SK-N-SH treated with all-trans-retinoic acid at 6 μM for 48 hours (cell line): ENCODE results near the gene STARD5.

Source experiments
- ATAC-seq: fragments of 200-7000 bp; cut with Tn5 transposase; 3 replicates; pipeline ENCODE4 v1.9.1; 2020; ENCODE audit warnings: mild to moderate bottlenecking, moderate library complexity
- ARNTL ChIP-seq: fragments of 450-650 bp; formaldehyde crosslinking; IDR thresholded peaks from 2 replicates; pipeline ENCODE4 v1.5.0; 2020; ENCODE audit warnings: low read depth, mild to moderate bottlenecking, moderate library complexity, borderline replicate concordance
- BACH2 ChIP-seq: fragments of 250-450 bp; sonication (Bioruptor Pico); IDR thresholded peaks from 2 replicates; pipeline ENCODE4 v1.9.0; 2021; ENCODE audit warnings: mild to moderate bottlenecking, borderline replicate concordance
- CSRNP3 ChIP-seq: fragments of 250-450 bp; sonication (Bioruptor Pico); IDR thresholded peaks from 2 replicates; pipeline ENCODE4 v1.5.1; 2021; ENCODE audit warnings: mild to moderate bottlenecking, moderate library complexity
- ISL1 ChIP-seq: fragments of 250-450 bp; sonication (Bioruptor Pico); IDR thresholded peaks from 2 replicates; pipeline ENCODE4 v2.1.2; 2022; ENCODE audit warnings: mild to moderate bottlenecking, moderate library complexity
- PATZ1 ChIP-seq: fragments of 250-450 bp; sonication (Bioruptor Pico); IDR thresholded peaks from 2 replicates; pipeline ENCODE4 v1.8.0; 2020; ENCODE audit warnings: mild to moderate bottlenecking, moderate library complexity, borderline replicate concordance
- PPARA ChIP-seq: fragments of 250-450 bp; sonication (Bioruptor Pico); IDR thresholded peaks from 2 replicates; pipeline ENCODE4 v1.5.0; 2020; ENCODE audit warnings: mild to moderate bottlenecking, borderline replicate concordance
- RARB ChIP-seq: fragments of 250-450 bp; sonication (Bioruptor Pico); IDR thresholded peaks from 2 replicates; pipeline ENCODE4 v1.8.0; 2021; ENCODE audit warnings: mild to moderate bottlenecking, moderate library complexity
- SNAI2 ChIP-seq: fragments of 250-450 bp; sonication (Bioruptor Pico); IDR thresholded peaks from 2 replicates; pipeline ENCODE4 v1.5.0; 2020; ENCODE audit warnings: mild to moderate bottlenecking, moderate library complexity
- TCF4 ChIP-seq: fragments of 250-450 bp; sonication (Bioruptor Pico); IDR thresholded peaks from 2 replicates; pipeline ENCODE4 v1.8.0; 2021; ENCODE audit warnings: mild to moderate bottlenecking, moderate library complexity, borderline replicate concordance
- TOX ChIP-seq: fragments of 250-450 bp; sonication (Bioruptor Pico); IDR thresholded peaks from 2 replicates; pipeline ENCODE4 v1.8.0; 2021; ENCODE audit warnings: mild to moderate bottlenecking, moderate library complexity, borderline replicate concordance
- ZC3H10 ChIP-seq: fragments of 250-450 bp; sonication (Bioruptor Pico); IDR thresholded peaks from 2 replicates; pipeline ENCODE4 v1.5.1; 2021; ENCODE audit warnings: mild to moderate bottlenecking, moderate library complexity
- ZFP3 ChIP-seq: fragments of 250-450 bp; sonication (Bioruptor Pico); IDR thresholded peaks from 2 replicates; pipeline ENCODE4 v1.5.0; 2020; ENCODE audit warnings: mild to moderate bottlenecking, moderate library complexity
- ZFP30 ChIP-seq: fragments of 450-650 bp; formaldehyde crosslinking; IDR thresholded peaks from 2 replicates; pipeline ENCODE4 v1.5.0; 2022; ENCODE audit warnings: mild to moderate bottlenecking, moderate library complexity
- ZNF565 ChIP-seq: fragments of 450-650 bp; formaldehyde crosslinking; conservative IDR thresholded peaks from 2 replicates; pipeline ENCODE4 v1.5.0; 2020; ENCODE audit warnings: low read depth, mild to moderate bottlenecking, moderate library complexity
- ZNF70 ChIP-seq: fragments of 450-650 bp; formaldehyde crosslinking; IDR thresholded peaks from 2 replicates; pipeline ENCODE4 v1.5.0; 2020; ENCODE audit warnings: mild to moderate bottlenecking, moderate library complexity
- TF ChIP-seq, protein P1 (sequence below): fragments of 250-450 bp; sonication (Bioruptor Pico); IDR thresholded peaks from 2 replicates; pipeline ENCODE4 v1.5.0; 2020; ENCODE audit warnings: mild to moderate bottlenecking, moderate library complexity
- TF ChIP-seq, protein P2 (sequence below): fragments of 250-450 bp; sonication (Bioruptor Pico); IDR thresholded peaks from 2 replicates; pipeline ENCODE4 v1.5.1; 2020; ENCODE audit warnings: low read depth, mild to moderate bottlenecking, moderate library complexity
- TF ChIP-seq, protein P3 (sequence below): fragments of 250-450 bp; sonication (Bioruptor Pico); IDR thresholded peaks from 2 replicates; pipeline ENCODE4 v1.8.0; 2021; ENCODE audit warnings: low read depth, mild to moderate bottlenecking, moderate library complexity, borderline replicate concordance

The STARD5 gene

DNA sequence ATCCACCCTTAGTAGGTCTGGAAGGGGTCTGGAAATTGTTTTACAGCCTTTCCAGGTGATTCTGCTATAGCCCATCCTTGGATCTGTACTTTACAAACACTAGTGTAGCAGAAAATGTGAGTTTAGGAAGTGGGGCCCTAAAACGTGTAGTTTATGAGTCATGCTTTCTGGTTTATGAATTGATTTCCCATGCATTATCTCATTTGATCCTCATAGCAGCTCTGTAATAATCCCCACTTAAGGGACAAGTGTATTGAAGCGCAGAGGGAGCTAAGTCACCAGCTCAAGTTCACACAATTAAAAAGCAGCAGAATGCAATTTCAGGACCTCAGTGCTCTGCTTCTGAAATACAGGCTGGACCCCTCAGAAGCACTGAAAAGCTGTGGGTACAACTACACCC, 22.7 kb upstream of the STARD5 start:
- no peak for ATAC-seq
- TF ChIP-seq ZFP3 (no peak), PATZ1 (no peak), RARB (CRISPR knock-in tag) (no peak), ZNF565 (no peak), ZNF70 (CRISPR knock-in tag) (no peak), TOX (CRISPR knock-in tag) (no peak), PPARA (CRISPR knock-in tag) (no peak), CSRNP3 (CRISPR knock-in tag) (no peak), ZC3H10 (CRISPR knock-in tag) (no peak), ISL1 (no peak), BACH2 (CRISPR knock-in tag) (no peak), ARNTL (CRISPR knock-in tag) (no peak)
- TF ChIP-seq, protein P1, sequence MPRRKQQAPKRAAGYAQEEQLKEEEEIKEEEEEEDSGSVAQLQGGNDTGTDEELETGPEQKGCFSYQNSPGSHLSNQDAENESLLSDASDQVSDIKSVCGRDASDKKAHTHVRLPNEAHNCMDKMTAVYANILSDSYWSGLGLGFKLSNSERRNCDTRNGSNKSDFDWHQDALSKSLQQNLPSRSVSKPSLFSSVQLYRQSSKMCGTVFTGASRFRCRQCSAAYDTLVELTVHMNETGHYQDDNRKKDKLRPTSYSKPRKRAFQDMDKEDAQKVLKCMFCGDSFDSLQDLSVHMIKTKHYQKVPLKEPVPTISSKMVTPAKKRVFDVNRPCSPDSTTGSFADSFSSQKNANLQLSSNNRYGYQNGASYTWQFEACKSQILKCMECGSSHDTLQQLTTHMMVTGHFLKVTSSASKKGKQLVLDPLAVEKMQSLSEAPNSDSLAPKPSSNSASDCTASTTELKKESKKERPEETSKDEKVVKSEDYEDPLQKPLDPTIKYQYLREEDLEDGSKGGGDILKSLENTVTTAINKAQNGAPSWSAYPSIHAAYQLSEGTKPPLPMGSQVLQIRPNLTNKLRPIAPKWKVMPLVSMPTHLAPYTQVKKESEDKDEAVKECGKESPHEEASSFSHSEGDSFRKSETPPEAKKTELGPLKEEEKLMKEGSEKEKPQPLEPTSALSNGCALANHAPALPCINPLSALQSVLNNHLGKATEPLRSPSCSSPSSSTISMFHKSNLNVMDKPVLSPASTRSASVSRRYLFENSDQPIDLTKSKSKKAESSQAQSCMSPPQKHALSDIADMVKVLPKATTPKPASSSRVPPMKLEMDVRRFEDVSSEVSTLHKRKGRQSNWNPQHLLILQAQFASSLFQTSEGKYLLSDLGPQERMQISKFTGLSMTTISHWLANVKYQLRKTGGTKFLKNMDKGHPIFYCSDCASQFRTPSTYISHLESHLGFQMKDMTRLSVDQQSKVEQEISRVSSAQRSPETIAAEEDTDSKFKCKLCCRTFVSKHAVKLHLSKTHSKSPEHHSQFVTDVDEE (CRISPR knock-in tag), result no peak

- no peak for ATAC-seq
Measured at GRCh38 chr15:81343371-81343770, 19.4 kb upstream of the STARD5 start.

GRCh38 chr15:81341351-81341750, 17.4 kb upstream of the STARD5 start:
- no peak for TF ChIP-seq ZC3H10 (CRISPR knock-in tag)
- TF ChIP-seq SNAI2 (CRISPR knock-in tag), result no peak
- TF ChIP-seq ZFP3, result no peak
- no peak for TF ChIP-seq ZFP30
- TF ChIP-seq ZNF565, result no peak
- TF ChIP-seq, protein P1 (CRISPR knock-in tag), result no peak
- TF ChIP-seq, protein P2, sequence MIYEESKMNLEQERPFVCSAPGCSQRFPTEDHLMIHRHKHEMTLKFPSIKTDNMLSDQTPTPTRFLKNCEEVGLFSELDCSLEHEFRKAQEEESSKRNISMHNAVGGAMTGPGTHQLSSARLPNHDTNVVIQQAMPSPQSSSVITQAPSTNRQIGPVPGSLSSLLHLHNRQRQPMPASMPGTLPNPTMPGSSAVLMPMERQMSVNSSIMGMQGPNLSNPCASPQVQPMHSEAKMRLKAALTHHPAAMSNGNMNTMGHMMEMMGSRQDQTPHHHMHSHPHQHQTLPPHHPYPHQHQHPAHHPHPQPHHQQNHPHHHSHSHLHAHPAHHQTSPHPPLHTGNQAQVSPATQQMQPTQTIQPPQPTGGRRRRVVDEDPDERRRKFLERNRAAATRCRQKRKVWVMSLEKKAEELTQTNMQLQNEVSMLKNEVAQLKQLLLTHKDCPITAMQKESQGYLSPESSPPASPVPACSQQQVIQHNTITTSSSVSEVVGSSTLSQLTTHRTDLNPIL (CRISPR knock-in tag), result no peak
- TF ChIP-seq, protein P3, sequence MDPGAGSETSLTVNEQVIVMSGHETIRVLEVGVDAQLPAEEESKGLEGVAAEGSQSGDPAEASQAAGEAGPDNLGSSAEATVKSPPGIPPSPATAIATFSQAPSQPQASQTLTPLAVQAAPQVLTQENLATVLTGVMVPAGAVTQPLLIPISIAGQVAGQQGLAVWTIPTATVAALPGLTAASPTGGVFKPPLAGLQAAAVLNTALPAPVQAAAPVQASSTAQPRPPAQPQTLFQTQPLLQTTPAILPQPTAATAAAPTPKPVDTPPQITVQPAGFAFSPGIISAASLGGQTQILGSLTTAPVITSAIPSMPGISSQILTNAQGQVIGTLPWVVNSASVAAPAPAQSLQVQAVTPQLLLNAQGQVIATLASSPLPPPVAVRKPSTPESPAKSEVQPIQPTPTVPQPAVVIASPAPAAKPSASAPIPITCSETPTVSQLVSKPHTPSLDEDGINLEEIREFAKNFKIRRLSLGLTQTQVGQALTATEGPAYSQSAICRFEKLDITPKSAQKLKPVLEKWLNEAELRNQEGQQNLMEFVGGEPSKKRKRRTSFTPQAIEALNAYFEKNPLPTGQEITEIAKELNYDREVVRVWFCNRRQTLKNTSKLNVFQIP (CRISPR knock-in tag), result no peak
- no peak for TF ChIP-seq TCF4 (CRISPR knock-in tag)
- ATAC-seq, result no peak

More at GRCh38 chr15:81343371-81343770, 19.4 kb upstream of the STARD5 start:
- TF ChIP-seq BACH2 (CRISPR knock-in tag), result no peak
- no peak for TF ChIP-seq ZFP3
- TF ChIP-seq PPARA (CRISPR knock-in tag), result no peak
- TF ChIP-seq TOX (CRISPR knock-in tag), result no peak
